GM15510 (cell line): Measurements from ENCODE around the gene PRR18.

Experiments
- POLR2A ChIP-seq: IDR thresholded peaks from 3 replicates; pipeline ENCODE4 v1.6.1; 2011; ENCODE audit warnings: borderline replicate concordance; ENCODE audit not compliant: insufficient read length; ENCODE audit errors: extremely low read depth

PRR18 gene

GRCh38 chr6:166278579-166279392, 29.4 kb downstream of the PRR18 start:
- no peak for TF ChIP-seq POLR2A

GRCh38 chr6:166277892-166278578, 30.2 kb downstream of the PRR18 start:
- no peak for TF ChIP-seq POLR2A

- TF ChIP-seq POLR2A, result no peak
Observed at GRCh38 chr6:166277018-166277417, 31.2 kb downstream of the PRR18 start.

- TF ChIP-seq POLR2A, result no peak
Observed at GRCh38 chr6:166275714-166276166, 32.5 kb downstream of the PRR18 start.

GRCh38 chr6:166274739-166275370, 33.3 kb downstream of the PRR18 start:
- TF ChIP-seq POLR2A, result no peak

GRCh38 chr6:166274163-166274562, 34.0 kb downstream of the PRR18 start:
- no peak for TF ChIP-seq POLR2A

GRCh38 chr6:166271376-166271765, 36.8 kb downstream of the PRR18 start:
- TF ChIP-seq POLR2A, result no peak

- no peak for TF ChIP-seq POLR2A
Observed at GRCh38 chr6:166270706-166271375, 37.4 kb downstream of the PRR18 start.

GRCh38 chr6:166269301-166270039, 38.7 kb downstream of the PRR18 start:
- no peak for TF ChIP-seq POLR2A

- TF ChIP-seq POLR2A, result no peak
Observed at GRCh38 chr6:166268431-166268830, 39.8 kb downstream of the PRR18 start.

GRCh38 chr6:166267526-166267925, 40.7 kb downstream of the PRR18 start:
- no peak for TF ChIP-seq POLR2A

- TF ChIP-seq POLR2A, result no peak
Observed at GRCh38 chr6:166266336-166266735, 41.9 kb downstream of the PRR18 start.

GRCh38 chr6:166262743-166263515, 45.3 kb downstream of the PRR18 start:
- no peak for TF ChIP-seq POLR2A
